ENCODE measurements around the gene QKI. TPM values are rescaled to one million over a fixed set of nuclear protein-coding genes. Genes with fewer than 3 reads are reported as not detected.

The QKI gene
- total and polyA plus RNA-seq, 2 experiments from 2014 or later, result 148 to 503 TPM

GRCh38 chr6:163370464-163371117 is 43.9 kb upstream of the QKI start:
- no peaks in the 10 kb centered on the region for H3K4me1 ChIP-seq (ENCODE audit: low read depth)
- H3K27ac ChIP-seq, result no peak overlapping the region
- TF ChIP-seq CTCF (IDR thresholded peaks at IDR 0.05; ENCODE audit: low read depth, low read length), result no peak
- no peak for DNase-seq (ENCODE audit: low read depth in 1 of 2, low spot score in 1 of 2)
- H3K9me3 ChIP-seq (ENCODE audit: low read depth), result no peaks in the 10 kb centered on the region
- no peaks in the 10 kb centered on the region for H3K27me3 ChIP-seq
- no peaks in the 10 kb centered on the region for H3K36me3 ChIP-seq
- no peak overlapping the region for H3K4me3 ChIP-seq

- Histone ChIP-seq H3K4me1 (ENCODE audit: low read depth) (no peaks in the 10 kb centered on the region), H3K27ac (no peak overlapping the region), H3K36me3 (no peaks in the 10 kb centered on the region), H3K4me3 (no peak overlapping the region), H3K27me3 (no peaks in the 10 kb centered on the region), H3K9me3 (ENCODE audit: low read depth) (no peaks in the 10 kb centered on the region)
- DNase-seq (ENCODE audit: low read depth in 1 of 2, low spot score in 1 of 2), result no peak
- no peak for TF ChIP-seq CTCF (IDR thresholded peaks at IDR 0.05; ENCODE audit: low read depth, low read length)
Observed at GRCh38 chr6:163371129-163371528, 43.4 kb upstream of the QKI start.

DNA sequence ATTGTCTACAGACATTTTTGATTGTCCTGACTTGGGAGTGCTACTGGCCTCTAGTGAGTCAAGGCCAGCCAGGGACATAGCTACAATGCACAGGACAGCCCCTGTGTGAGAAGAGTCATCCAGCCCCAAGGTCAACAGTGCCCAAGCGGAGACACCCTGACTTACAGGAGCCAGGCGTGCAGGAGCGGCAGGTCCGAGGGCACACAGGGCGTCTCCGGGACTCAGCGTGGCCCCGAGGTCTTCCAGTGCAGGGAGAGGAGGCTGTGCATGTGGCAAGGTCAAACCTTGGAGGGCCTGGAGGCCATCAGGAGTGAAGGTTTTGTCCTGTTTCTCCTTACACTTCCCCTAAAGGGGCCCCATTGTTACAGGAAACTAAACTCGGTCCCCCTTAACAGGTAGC is 41.3 kb upstream of the QKI start:
- H3K27ac ChIP-seq, result no peak overlapping the region
- no peak overlapping the region for H3K4me3 ChIP-seq
- H3K36me3 ChIP-seq, result no peaks in the 10 kb centered on the region
- H3K4me1 ChIP-seq (ENCODE audit: low read depth), result no peaks in the 10 kb centered on the region
- no peak for TF ChIP-seq CTCF (IDR thresholded peaks at IDR 0.05; ENCODE audit: low read depth, low read length)
- H3K27me3 ChIP-seq, result no peaks in the 10 kb centered on the region
- no peak for DNase-seq (ENCODE audit: low read depth in 1 of 2, low spot score in 1 of 2)
- H3K9me3 ChIP-seq (ENCODE audit: low read depth), result no peaks in the 10 kb centered on the region

GRCh38 chr6:163375361-163375760 is 39.2 kb upstream of the QKI start:
- H3K9me3 ChIP-seq (ENCODE audit: low read depth), result no peaks in the 10 kb centered on the region
- TF ChIP-seq CTCF (IDR thresholded peaks at IDR 0.05; ENCODE audit: low read depth, low read length), result no peak

DNA sequence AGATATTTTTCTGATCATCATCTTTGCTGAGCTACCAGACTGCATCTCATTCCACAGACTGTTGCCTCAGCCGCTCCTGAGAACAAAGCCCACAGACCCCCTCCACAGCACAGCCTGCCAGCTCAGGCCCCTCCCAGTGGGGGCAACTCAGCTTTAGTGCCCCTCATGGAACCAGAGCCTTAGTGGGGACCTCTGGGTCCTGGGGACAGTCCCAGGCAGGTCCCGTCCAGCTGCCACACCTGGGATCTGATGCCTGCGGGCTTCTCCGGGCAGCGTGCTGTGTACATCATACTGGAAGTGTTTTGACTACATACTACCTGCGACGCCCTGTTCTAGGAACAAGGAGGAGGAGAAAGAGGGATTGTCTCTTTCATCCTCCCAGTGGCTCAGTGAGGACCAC is 38.3 kb upstream of the QKI start:
- Histone ChIP-seq H3K4me1 (ENCODE audit: low read depth) (no peaks in the 10 kb centered on the region), H3K27ac (no peak overlapping the region), H3K4me3 (no peak overlapping the region), H3K36me3 (no peaks in the 10 kb centered on the region), H3K9me3 (ENCODE audit: low read depth) (no peaks in the 10 kb centered on the region), H3K27me3 (no peaks in the 10 kb centered on the region)
- no peak for DNase-seq (ENCODE audit: low read depth in 1 of 2, low spot score in 1 of 2)
- TF ChIP-seq CTCF (IDR thresholded peaks at IDR 0.05; ENCODE audit: low read depth, low read length), result no peak

More at GRCh38 chr6:163375361-163375760, 39.2 kb upstream of the QKI start:
- H3K4me3 ChIP-seq, result no peak overlapping the region
- no peaks in the 10 kb centered on the region for H3K36me3 ChIP-seq
- no peaks in the 10 kb centered on the region for H3K4me1 ChIP-seq (ENCODE audit: low read depth)
- no peaks in the 10 kb centered on the region for H3K27me3 ChIP-seq
- no peak for DNase-seq (ENCODE audit: low read depth in 1 of 2, low spot score in 1 of 2)
- H3K27ac ChIP-seq, result no peak overlapping the region

Data from cardiac muscle cell (in vitro differentiated cells and primary cell).